ENCODE results near the gene OMP. TPM values are rescaled to one million over a fixed set of nuclear protein-coding genes. Genes with fewer than 3 reads are reported as not detected.

OMP gene
- total and polyA plus RNA-seq, 2 of the 13 experiments (the other 11 are each of a cell fraction or from before 2014, with no cell fraction given) = not detected

- peak in 1 of 2 experiments; percentile 32; a peak in 1 of 4 replicates for TF ChIP-seq HMGXB4 (CRISPR knock-in tag; IDR thresholded peaks at IDR 0.05; ENCODE audit: borderline replicate concordance in 1 of 2, low read depth in 1 of 2)
- TF ChIP-seq BCL6 (CRISPR knock-in tag; IDR thresholded peaks at IDR 0.05) = no peak
- TF ChIP-seq MZF1 (CRISPR knock-in tag; IDR thresholded peaks at IDR 0.05; ENCODE audit: borderline replicate concordance) = no peak
- no peak for TF ChIP-seq HDAC6 (IDR thresholded peaks at IDR 0.05; ENCODE audit: low read depth, low read length)
- no peak for TF ChIP-seq HNRNPK (IDR thresholded peaks at IDR 0.05; ENCODE audit: low read depth, low read length, poor library complexity, severe bottlenecking)
- no peak for TF ChIP-seq ZBTB21 (CRISPR knock-in tag; IDR thresholded peaks at IDR 0.05)
- TF ChIP-seq GMEB2 (CRISPR knock-in tag; IDR thresholded peaks at IDR 0.05; ENCODE audit: low read depth) = no peak
- TF ChIP-seq, protein P1, sequence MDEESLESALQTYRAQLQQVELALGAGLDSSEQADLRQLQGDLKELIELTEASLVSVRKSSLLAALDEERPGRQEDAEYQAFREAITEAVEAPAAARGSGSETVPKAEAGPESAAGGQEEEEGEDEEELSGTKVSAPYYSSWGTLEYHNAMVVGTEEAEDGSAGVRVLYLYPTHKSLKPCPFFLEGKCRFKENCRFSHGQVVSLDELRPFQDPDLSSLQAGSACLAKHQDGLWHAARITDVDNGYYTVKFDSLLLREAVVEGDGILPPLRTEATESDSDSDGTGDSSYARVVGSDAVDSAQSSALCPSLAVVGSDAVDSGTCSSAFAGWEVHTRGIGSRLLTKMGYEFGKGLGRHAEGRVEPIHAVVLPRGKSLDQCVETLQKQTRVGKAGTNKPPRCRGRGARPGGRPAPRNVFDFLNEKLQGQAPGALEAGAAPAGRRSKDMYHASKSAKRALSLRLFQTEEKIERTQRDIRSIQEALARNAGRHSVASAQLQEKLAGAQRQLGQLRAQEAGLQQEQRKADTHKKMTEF (CRISPR knock-in tag; IDR thresholded peaks at IDR 0.05) = no peak
- TF ChIP-seq, protein P2, sequence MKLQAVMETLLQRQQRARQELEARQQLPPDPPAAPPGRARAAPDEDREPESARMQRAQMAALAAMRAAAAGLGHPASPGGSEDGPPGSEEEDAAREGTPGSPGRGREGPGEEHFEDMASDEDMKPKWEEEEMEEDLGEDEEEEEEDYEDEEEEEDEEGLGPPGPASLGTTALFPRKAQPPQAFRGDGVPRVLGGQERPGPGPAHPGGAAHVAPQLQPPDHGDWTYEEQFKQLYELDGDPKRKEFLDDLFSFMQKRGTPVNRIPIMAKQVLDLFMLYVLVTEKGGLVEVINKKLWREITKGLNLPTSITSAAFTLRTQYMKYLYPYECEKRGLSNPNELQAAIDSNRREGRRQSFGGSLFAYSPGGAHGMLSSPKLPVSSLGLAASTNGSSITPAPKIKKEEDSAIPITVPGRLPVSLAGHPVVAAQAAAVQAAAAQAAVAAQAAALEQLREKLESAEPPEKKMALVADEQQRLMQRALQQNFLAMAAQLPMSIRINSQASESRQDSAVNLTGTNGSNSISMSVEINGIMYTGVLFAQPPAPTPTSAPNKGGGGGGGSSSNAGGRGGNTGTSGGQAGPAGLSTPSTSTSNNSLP (IDR thresholded peaks at IDR 0.05; ENCODE audit: low read depth, low read length) = no peak
- TF ChIP-seq ZNF616 (CRISPR knock-in tag; IDR thresholded peaks at IDR 0.05; ENCODE audit: low read depth) = no peak
- no peak for TF ChIP-seq SOX6 (IDR thresholded peaks at IDR 0.05)
- TF ChIP-seq SOX6 (CRISPR knock-in tag; IDR thresholded peaks at IDR 0.05) = no peak
- TF ChIP-seq ZNF296 (CRISPR knock-in tag; conservative IDR thresholded peaks at IDR 0.05) = no peak
- TF ChIP-seq, protein P3, sequence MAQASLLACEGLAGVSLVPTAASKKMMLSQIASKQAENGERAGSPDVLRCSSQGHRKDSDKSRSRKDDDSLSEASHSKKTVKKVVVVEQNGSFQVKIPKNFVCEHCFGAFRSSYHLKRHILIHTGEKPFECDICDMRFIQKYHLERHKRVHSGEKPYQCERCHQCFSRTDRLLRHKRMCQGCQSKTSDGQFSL (CRISPR knock-in tag; IDR thresholded peaks at IDR 0.05) = no peak
- TF ChIP-seq ZNF335 (CRISPR knock-in tag; IDR thresholded peaks at IDR 0.05) = no peak
- no peak for TF ChIP-seq ASH2L (IDR thresholded peaks at IDR 0.05; ENCODE audit: insufficient read length, low read depth, low read length)
- no peak for TF ChIP-seq BATF2 (CRISPR knock-in tag; IDR thresholded peaks at IDR 0.05)
- TF ChIP-seq STAG1 (CRISPR knock-in tag; IDR thresholded peaks at IDR 0.05) = peak; percentile 74
- no peak for TF ChIP-seq NCOA5 (CRISPR knock-in tag; IDR thresholded peaks at IDR 0.05)
- no peak for TF ChIP-seq ELF1 (CRISPR knock-in tag; IDR thresholded peaks at IDR 0.05)
- TF ChIP-seq NR2F1 (CRISPR knock-in tag; IDR thresholded peaks at IDR 0.05) = peak; percentile 36 to 84; a peak in 3 of 4 replicates
- TF ChIP-seq CAMTA2 (CRISPR knock-in tag; IDR thresholded peaks at IDR 0.05; ENCODE audit: borderline replicate concordance) = no peak
These were observed 10.9 kb downstream of the OMP start (continued) for GRCh38 chr11:77113382-77114088.

Measured in HepG2 (cell line).